Uterus (tissue), 2 donors: Measurements from ENCODE around the gene ZBTB17.
"Not testable (repeated sequence)": the region's sequence is repeated elsewhere in the genome, so short reads cannot be mapped to it uniquely, and the experiment has no call there.

Source experiments
- CTCF ChIP-seq, 4 experiments: fragments of 200-600 bp in 2 of 4; fragments of 450-650 bp in 2 of 4; sonication (generic) in 2 of 4; IDR thresholded peaks; one replicate each; pipeline ENCODE4 v1.5.1; 2016 to 2019; ENCODE audit warnings: antibody characterized with exemption in 4 of 4, mild to moderate bottlenecking in 2 of 4, moderate library complexity in 1 of 4
- POLR2A ChIP-seq, 2 donors: fragments of 450-650 bp; IDR thresholded peaks; one replicate each; pipeline ENCODE4 v1.6.1; 2016; ENCODE audit warnings: antibody characterized with exemption in 2 of 2, mild to moderate bottlenecking in 1 of 2, moderate library complexity in 1 of 2

DNA sequence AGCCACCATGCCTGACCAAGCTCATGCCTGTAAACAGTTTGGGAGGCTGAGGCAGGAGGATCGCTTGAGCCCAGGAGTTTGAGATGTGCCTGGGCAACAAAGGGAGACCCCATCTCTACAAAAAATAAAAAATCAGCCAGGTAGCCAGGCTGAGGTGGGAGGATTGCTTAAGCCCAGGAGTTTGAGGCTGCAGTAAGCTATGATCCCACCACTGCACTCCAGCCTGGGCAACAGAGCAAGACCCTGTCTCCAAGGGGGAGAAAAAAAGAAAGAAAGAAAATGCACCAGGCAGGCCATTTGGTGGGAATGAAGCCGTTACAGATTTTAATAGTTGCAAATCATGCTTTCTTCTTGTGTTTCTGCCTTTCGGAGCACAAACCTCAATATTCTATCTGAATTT, 62.3 kb downstream of the ZBTB17 start:
- not testable (repeated sequence) for TF ChIP-seq CTCF, POLR2A (IDR thresholded peaks at IDR 0.05)
